ENCODE results near the gene MTNR1A. TPM values are rescaled to one million over a fixed set of nuclear protein-coding genes. Genes with fewer than 3 reads are reported as not detected.

The MTNR1A gene
- total RNA-seq, 1 donor from 2014 or later: not detected

GRCh38 chr4:186591651-186592050 lies 36.3 kb upstream of the MTNR1A start:
- Mint-ChIP-seq H3K4me3 (ENCODE audit: unreplicated experiment) (no peak overlapping the region), H3K36me3 (ENCODE audit: unreplicated experiment) (peaks cover 48% of the 10 kb centered on the region), H3K27ac (ENCODE audit: unreplicated experiment) (no peak overlapping the region), H3K27me3 (ENCODE audit: unreplicated experiment) (no peaks in the 10 kb centered on the region), H3K4me1 (ENCODE audit: unreplicated experiment) (peaks cover 5% of the 10 kb centered on the region), H3K9me3 (ENCODE audit: unreplicated experiment) (no peaks in the 10 kb centered on the region)
- no peak for DNase-seq (ENCODE audit: extremely low spot score, unreplicated experiment)
- no peak for TF ChIP-seq CTCF (IDR thresholded peaks at IDR 0.05)

DNA sequence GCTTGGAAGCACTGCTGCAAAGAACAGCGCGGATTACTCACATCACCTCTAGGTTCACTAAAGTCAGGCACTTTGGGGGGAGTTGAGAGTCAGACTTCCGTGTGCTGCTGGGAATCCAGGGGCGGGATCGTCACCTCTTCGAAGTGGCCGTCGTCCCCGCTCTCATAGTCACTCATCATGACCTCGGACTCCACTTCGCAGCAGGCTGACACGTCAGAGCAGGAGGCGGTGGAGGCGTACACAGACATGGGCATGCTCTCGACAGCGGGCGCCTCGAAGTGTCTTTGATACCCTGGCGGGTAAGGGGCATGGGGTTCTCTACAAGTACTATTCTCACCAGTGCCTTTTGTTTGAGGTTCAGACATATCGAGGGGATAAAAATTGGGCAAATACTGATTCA lies 33.1 kb upstream of the MTNR1A start:
- no peaks in the 10 kb centered on the region for H3K27me3 Mint-ChIP-seq (ENCODE audit: unreplicated experiment)
- peaks cover 22% of the 10 kb centered on the region for H3K4me1 Mint-ChIP-seq (ENCODE audit: unreplicated experiment)
- peaks cover 46% of the 10 kb centered on the region for H3K36me3 Mint-ChIP-seq (ENCODE audit: unreplicated experiment)
- DNase-seq (ENCODE audit: extremely low spot score, unreplicated experiment): no peak
- no peak for TF ChIP-seq CTCF (IDR thresholded peaks at IDR 0.05)
- H3K9me3 Mint-ChIP-seq (ENCODE audit: unreplicated experiment): no peaks in the 10 kb centered on the region
- no peak overlapping the region for H3K4me3 Mint-ChIP-seq (ENCODE audit: unreplicated experiment)
- peak overlapping the region; percentile 34 for H3K27ac Mint-ChIP-seq (ENCODE audit: unreplicated experiment)

DNA sequence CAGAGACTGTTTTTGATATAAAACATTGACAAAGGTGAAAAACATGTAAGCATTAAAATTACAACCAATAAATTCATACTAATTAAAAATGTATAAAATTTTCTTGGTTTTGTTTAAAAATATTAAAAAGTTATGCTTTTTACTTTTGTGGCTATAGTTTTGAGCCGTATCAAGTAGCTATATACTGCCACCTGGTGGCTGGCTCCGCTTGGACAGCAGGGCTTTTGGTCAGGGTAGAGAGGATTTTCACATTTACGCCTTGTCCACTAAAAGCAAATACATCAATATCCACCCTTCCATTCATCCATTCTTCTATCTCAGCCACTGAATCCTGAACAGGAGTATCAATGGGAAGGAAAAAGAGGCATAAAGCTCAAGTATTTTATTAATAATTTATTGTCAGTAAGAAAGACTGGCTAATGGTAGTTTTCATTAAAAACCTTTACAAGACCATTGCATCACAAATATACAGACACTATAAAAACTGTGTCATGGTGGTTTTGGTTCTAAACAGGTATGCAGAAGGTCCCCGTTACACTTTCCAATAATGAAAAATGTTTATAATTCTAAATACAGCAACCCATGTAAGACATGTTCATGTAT lies 32.1 kb upstream of the MTNR1A start:
- Mint-ChIP-seq H3K4me1 (ENCODE audit: unreplicated experiment) (peaks cover 22% of the 10 kb centered on the region), H3K27ac (ENCODE audit: unreplicated experiment) (no peak overlapping the region), H3K9me3 (ENCODE audit: unreplicated experiment) (no peaks in the 10 kb centered on the region), H3K4me3 (ENCODE audit: unreplicated experiment) (no peak overlapping the region), H3K36me3 (ENCODE audit: unreplicated experiment) (peaks cover 43% of the 10 kb centered on the region), H3K27me3 (ENCODE audit: unreplicated experiment) (no peaks in the 10 kb centered on the region)
- DNase-seq (ENCODE audit: extremely low spot score, unreplicated experiment): peak; percentile 88
- TF ChIP-seq CTCF (IDR thresholded peaks at IDR 0.05): peak; percentile 94

GRCh38 chr4:186586205-186586604 lies 30.8 kb upstream of the MTNR1A start:
- Mint-ChIP-seq H3K27ac (ENCODE audit: unreplicated experiment) (peak overlapping the region; percentile 74), H3K27me3 (ENCODE audit: unreplicated experiment) (no peaks in the 10 kb centered on the region), H3K36me3 (ENCODE audit: unreplicated experiment) (peaks cover 53% of the 10 kb centered on the region), H3K9me3 (ENCODE audit: unreplicated experiment) (no peaks in the 10 kb centered on the region), H3K4me3 (ENCODE audit: unreplicated experiment) (peak overlapping the region; percentile 11), H3K4me1 (ENCODE audit: unreplicated experiment) (peaks cover 22% of the 10 kb centered on the region)
- no peak for TF ChIP-seq CTCF (IDR thresholded peaks at IDR 0.05)
- DNase-seq (ENCODE audit: extremely low spot score, unreplicated experiment): no peak

GRCh38 chr4:186584912-186585311 lies 29.5 kb upstream of the MTNR1A start:
- DNase-seq (ENCODE audit: extremely low spot score, unreplicated experiment): no peak
- Mint-ChIP-seq H3K36me3 (ENCODE audit: unreplicated experiment) (peaks cover 51% of the 10 kb centered on the region), H3K4me3 (ENCODE audit: unreplicated experiment) (no peak overlapping the region), H3K4me1 (ENCODE audit: unreplicated experiment) (peaks cover 20% of the 10 kb centered on the region), H3K9me3 (ENCODE audit: unreplicated experiment) (no peaks in the 10 kb centered on the region), H3K27ac (ENCODE audit: unreplicated experiment) (no peak overlapping the region), H3K27me3 (ENCODE audit: unreplicated experiment) (no peaks in the 10 kb centered on the region)
- TF ChIP-seq CTCF (IDR thresholded peaks at IDR 0.05): no peak

All from osteocyte (in vitro differentiated cells).